HCEC 1CT (cell line): Measurements from ENCODE around the gene FAT1.
A peak's percentile ranks its signal among the peaks of the same experiment; 100 is the strongest.
"Not testable (repeated sequence)": the region's sequence is repeated elsewhere in the genome, so short reads cannot be mapped to it uniquely, and the experiment has no call there.

ENCODE experiments used
- DNase-seq: peaks from one replicate; pipeline ENCODE4 v3.0.0-alpha.2; 2017

The FAT1 gene

DNA sequence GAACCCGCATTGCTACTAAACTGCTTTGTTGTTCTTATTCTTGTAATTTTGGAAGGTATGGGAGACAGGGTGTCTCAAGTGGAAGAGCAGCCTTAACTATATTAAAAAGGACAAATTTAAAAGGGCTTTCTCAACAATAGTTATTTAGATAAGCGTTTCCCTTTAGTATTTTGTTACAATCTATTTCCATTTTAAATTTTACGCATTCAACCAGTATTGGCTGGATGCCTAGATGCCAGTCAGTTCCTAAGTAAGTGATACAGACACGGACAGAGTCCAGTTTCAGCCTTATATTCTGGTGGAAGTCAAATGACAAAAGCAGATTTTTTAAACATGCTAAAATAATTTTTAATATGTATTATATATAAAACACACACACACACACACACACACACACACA lies 28.3 kb downstream of the FAT1 start:
- DNase-seq: no peak

DNA sequence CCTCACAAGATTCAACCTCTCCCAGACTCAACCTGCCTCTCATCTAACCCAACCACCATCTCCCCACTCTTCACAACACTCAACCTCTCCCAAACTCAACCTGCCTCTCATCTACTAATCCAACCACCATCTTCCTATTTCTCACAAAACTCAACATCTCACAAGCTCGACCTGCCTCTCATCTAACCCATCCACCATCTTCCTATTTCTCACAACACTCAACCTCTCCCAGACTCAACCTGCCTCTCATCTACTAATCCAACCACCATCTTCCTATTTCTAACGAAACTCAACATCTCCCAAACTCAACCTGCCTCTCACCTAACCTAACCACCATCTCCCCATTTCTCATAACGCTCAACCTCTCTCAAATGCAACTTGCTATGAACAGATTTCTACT lies 29.8 kb downstream of the FAT1 start:
- DNase-seq: no peak

DNA sequence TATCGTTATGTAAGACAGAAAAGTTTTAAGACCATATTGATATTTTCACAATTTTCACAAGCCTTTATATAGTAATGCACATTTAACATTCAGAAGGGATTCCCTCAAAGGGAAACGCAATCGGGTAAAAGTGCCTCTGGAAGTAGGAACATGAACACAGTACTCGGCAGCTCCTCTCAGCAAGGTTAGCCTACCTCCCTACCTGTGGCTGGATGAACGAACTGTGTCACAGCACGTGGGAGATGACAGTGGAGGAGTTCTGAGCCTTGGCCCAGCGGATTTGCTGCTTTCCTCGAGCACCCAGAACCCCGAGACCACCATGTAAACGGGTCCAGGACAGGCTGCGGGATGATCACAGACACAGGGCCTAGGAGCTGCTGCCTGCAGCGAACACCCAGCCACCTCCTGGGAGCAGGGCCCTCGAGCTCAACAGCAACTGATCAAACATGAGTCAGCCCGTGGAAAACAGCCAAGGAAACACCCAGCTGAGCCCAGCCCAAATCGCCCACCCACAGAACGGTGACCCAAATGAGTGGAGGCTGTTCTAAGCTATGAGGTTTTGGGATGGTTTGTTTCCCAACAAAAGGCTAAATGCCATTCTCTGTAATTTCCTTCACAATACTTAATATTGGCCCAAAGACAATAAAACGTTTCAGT lies 30.4 kb downstream of the FAT1 start:
- DNase-seq: peak; percentile 61

DNA sequence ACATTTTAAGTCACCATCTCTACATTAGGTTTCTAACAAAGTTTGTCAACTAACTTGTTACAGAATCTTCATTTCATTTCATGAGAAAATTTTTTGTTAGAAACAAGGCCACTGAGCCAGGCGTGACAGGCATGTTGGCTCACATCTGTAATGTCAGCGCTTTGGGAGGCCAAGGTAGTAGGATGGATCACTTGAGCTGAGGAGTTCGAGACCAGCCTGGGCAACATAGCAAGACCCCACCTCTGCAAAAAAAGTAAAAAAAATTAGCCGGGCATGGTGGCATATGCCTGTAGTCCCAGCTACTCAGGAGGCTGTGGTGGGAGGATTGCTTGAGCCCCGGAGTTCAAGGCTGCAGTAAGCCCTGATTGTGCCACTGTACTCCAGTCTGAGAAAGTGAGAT lies 32.3 kb downstream of the FAT1 start:
- DNase-seq: no peak

DNA sequence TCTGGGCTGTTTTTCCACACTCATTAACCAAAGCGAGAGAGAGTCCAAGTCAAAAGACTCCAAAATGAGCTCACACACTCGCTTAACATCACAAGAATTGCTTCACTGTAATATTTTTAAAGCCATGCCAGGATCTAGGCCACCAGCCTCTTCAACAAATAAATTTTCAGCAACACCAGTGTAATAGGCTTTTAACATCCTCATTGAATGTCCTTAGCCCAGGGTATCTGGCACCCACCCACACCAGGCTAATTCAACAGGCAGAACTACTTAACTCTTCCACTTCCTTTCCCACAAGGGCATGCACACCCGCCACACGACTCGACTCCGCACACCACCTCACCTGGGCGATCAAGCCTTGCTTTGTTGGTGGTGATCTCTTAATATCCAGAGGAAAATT lies 34.2 kb downstream of the FAT1 start:
- no peak for DNase-seq

DNA sequence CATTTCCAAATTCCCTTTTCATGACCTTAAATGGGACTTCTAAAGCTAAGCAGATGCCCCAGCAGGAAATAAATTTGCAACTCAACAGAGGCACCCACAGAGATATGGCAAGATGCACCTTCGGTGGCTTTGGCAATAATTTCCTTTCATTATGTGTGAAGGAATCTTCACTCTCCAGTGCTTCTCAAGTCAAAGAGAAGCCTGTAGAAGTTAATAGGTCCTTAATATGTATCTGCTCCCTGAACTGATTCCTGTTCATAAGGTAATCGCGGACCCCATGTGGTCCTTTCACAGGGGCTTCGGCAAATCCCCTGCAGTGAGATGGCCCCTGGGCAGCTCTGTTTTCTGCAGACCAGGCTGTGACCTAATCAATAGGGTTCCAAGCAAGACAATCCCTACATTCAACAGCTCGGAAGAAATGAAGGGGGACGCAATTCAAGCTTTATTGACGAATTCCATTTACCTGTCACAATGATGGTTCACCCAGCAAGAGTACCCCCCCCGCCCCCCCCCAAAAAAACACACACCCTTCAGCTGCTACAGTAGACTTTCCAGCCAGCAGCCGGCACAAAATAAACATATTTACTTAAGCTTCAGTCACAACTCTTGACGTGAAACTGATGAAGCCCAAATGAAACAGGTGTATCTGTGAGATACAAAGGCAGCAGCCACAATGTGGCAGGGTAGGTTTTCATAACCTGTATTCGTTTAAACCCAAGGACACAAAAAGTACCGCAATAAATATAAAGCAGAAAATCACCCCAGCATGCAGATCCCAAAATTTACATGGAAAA lies 35.3 kb downstream of the FAT1 start:
- DNase-seq: no peak

DNA sequence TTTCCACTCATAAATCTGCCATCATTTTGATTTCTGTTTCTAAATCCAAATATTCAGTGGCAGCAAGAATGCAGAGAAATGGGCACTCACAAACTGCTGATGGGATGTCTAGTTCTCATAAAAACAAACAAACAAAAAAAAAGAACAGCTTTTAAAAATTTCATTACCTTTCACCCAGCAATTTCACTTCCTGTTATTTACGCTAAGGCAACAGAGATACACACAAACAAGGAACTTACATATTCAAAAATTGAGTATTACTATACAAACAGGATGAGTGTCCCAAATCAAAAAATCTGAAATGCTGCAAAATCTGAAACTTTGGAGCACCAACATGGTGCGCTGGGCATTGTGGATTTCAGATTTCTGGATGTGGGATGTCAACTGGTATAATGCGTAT lies 36.4 kb downstream of the FAT1 start:
- no peak for DNase-seq

DNA sequence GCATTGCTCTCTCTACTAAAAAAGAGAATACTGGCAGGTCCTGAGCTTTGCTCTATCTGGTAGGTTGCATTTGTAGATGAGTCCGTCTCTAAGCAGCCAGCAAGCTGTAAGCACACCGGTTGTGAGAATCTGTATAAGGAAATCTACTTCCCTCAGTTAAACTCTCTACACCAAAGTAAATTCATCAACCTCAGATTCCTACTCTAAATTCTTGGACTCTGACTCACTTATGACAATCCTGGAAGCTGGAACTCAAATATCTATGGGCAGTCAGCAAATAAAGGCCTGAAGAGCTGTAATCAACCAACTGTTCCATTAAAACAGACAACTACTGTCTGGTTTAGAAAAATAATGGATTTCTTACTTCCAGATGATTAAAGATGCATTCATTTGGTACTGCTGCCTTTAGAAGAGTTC lies 37.9 kb downstream of the FAT1 start:
- DNase-seq: peak; percentile 80

DNA sequence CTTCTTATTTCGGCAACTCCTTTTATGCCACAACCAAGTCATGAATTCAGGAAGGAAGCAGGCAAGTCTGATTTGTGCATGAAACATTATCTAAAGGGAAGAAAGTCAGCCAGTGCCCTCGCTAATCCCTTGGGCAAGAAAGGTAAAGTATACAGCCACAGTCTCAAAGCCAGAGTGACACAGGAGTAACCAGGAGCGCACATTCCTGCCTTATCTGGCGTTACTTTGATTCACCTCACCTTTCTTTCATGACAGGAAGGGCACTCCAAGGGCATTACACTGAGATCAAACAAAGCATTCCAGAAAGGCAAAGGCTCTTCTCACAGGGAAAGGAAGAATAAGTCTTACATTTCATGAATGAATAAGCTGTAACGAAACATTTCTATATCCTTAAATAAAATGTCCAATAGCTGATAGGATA lies 38.8 kb downstream of the FAT1 start:
- DNase-seq: no peak

DNA sequence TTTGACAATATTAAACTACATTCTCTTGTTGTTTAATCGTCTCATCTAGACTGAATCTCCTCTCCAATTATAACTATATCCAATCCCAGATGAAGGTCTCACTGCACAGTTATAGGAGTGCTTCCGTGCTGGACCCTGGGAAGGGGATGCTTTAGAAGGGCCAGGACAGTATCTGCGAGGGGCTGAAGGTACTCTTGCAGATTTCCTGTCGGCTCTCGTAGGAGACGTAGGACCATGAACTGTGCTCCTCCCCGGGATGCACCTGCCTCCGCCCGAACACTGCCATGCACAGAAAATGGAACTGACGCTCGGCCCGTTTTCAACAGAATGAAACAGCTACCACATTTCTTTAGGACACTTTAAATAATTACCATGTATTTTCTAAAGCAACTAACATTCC lies 39.4 kb downstream of the FAT1 start:
- DNase-seq: no peak

DNA sequence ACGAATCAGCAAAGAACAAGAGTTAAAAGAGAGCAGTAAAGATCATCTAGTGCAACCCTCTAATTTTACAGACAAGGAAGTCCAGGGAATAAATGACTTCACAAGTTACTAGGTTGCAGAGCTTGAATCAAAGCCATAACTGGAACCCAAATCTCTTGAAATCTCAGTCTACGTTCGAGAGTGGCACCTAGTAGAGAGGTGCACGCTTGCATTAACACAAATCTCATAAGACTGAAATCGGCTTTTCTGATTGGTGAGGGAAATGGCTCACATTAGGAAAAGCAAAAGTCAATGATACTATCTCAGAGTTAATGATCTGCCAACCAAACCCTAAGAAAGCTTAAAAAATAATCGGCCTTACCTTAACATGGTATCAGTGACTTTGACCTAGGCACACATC lies 43.0 kb downstream of the FAT1 start:
- no peak for DNase-seq

DNA sequence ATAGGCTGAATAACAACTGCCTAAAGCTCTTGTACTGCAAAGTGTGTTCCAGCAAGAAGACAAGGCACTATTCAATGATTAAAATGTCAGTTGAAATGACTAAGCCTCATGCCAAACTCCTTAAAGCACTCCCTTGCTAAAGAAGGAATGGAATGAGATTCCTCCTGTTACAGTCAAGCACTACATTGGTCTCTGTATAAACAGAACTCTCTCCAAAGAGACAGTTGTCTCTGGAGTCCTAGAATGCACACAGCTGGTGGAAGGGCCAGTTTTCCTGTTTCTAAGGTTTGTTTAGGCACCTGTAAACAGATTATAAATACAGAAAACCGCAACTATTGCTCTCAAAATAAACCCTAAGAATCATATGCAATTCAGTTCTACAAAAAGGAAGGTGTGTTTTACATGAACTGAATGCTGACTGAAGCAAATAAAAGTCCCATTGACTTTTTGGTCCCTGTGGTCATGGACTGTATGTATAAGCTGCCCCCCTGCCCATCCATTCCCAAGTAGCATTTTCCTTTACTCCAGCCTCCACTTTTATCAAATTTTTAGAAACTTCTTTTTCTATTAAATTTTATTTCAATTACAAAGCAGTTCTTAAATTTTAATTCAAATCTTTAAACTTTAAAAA lies 47.0 kb downstream of the FAT1 start:
- peak; percentile 77 for DNase-seq

DNA sequence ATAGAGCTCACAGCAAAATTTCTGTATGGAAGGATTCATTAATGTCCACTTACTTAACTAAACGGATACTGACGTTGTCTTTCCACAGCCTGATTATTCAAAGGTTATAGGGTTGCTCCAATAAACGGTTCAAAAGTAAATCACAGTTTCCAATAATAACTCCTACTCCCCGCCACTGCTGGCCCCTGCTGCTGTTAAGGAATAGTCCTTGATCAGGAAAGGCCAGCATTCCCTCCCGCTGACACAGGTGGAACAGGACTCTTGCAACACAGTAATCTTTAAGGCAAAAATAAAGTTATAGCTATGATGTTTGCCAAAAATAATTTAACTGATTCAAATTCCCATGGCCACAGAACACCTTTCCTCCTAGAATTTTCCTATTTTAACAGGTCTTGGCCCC lies 53.9 kb downstream of the FAT1 start:
- DNase-seq: no peak

DNA sequence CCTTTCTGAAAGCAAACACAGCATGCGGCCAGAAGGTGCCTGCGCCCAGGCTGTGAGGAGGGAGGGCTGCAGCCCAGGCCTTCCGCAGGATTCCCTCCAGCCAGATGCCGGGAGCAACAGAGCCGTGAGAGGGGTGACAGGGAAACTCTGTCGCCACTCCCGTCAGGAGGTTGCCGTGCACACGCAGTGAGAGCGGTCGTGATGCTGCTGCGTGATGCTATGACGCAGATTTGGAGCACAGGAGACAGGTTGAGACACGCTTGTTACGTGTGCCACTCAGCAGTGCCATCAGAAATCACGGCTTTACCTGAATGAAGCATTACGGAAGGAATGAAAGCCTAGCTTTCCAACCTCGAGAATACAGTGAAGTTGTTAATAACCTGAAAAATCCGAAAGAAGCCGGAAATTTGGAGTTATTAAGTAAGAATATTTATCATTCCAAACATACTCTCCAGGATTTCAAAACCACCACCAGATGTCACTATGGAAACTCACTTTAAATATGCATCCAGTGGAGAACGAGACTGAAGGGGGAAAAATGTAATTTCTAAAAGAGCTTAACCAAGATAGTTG lies 54.4 kb downstream of the FAT1 start:
- DNase-seq: peak; percentile 50

DNA sequence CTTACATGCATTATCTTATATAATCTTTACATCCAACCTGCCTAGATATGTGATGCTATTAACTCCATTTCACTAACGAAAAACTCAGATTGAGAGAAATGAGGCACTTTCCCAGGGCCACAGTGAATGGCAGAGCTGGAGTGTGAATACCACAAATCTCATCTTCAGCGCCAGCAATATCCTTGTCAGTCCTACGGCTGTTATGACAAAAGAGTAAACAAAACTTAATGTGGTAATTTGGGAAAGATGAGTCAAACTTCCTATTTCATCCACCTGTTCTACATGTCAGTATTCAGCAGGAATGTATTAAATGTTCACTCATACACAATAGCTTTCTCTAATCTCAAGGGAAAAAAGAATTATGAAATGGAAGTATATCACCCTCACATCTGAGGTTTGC lies 56.9 kb downstream of the FAT1 start:
- peak; percentile 16 for DNase-seq

DNA sequence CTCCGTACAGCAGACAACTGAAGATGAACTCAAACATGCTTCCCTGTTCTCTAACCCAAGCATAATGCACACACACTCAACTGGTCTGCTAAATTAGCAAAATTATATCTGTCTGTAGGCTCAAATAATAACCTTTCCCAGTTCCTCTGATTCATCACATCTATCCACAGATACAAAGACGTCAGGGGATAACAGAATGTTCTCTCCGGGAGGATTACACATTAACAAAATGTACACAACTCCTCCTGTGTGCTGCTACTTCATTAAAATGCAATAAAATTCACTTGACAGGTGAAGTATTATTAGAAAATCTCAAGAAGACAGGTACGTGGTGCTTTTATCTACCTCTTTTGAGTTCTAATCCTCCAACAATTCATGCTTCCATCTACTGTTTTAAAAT lies 57.4 kb downstream of the FAT1 start:
- DNase-seq: peak; percentile 3

DNA sequence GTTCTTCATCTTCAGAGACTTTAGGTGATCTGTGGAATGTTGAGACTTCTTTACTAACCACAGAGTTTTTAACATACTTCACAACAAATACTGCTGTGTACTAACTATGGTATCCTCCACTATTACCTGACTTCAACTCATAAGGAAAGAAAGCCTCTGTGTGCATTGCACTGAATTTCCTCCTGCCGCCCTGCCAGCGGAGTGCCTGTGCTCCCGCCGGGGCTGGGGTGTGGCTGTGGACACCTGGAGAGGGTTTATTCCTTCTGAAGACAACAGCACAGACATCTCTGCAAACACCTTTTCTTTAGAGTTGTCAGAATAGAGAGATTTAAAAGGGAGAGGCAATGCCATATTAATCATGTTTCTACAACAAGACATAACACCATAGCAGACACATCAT lies 63.3 kb downstream of the FAT1 start:
- no peak for DNase-seq

DNA sequence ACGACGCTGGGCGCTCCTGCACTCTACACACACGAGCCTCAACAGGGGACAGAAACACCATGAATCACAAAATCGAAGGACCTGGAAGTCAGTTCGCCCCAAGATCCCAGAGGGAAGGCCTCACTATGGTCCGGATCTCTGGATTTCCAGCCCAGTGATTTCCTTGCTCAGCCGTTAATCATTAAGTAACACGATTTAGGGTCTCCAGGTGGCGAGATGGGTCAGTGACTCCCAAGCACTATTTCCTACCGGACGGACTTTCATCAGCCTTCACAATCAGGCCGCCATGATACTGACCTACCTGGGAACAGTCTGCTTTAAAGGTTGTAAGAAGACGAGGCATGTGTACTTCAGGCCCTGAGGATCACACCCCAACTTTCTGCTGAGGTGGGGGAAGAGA lies 63.7 kb downstream of the FAT1 start:
- no peak for DNase-seq

DNA sequence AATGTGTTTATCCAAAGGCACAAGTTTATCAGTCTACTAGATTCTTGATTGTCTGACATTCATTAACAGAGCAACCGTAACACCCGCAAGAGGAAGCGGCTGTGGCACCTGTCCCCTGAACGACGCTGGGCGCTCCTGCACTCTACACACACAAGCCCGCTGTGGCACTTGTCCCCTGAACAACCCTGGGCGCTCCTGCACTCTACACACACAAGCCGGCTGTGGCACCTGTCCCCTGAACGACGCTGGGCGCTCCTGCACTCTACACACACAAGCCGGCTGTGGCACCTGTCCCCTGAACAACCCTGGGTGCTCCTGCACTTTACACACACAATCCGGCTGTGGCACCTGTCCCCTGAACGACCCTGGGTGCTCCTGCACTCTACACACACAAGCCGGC lies 64.2 kb downstream of the FAT1 start:
- not testable (repeated sequence) for DNase-seq

DNA sequence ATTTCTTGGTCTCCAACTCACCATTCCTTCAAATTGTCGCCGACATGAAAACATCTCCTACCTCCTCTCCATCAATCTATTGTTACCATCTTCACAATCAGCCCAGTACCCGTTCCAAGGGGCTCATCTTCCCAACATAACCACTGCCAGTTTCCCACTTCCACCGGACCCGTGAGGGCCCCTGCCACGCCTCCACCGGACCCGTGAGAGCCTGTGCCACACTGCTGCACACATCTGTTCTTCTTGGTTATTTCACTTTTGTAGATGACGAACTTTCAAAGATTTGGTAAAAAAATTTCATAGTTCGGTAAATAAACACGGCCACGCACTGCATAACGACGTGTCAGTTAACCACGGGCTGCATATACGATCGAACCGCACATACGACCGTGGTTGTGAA lies 65.0 kb downstream of the FAT1 start:
- DNase-seq: no peak

DNA sequence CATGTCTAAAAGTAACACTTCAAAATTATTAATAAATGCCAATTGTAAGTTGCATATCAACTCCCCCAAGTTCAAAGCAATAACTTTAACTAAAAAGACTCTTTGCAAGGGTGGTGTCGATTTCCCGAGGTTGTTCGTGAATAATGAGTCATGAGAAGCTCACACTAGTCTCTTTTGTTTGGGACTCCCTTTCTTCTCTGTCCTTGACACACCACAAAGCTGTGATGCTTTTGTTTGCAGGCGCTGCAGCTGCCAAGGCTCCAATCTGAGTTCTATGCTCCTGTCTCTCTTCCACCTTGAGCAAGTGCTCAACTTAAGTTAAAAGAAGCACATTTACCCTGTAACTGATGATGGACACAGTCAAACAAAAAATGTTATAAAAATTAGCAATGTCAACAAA lies 65.9 kb downstream of the FAT1 start:
- DNase-seq: no peak

DNA sequence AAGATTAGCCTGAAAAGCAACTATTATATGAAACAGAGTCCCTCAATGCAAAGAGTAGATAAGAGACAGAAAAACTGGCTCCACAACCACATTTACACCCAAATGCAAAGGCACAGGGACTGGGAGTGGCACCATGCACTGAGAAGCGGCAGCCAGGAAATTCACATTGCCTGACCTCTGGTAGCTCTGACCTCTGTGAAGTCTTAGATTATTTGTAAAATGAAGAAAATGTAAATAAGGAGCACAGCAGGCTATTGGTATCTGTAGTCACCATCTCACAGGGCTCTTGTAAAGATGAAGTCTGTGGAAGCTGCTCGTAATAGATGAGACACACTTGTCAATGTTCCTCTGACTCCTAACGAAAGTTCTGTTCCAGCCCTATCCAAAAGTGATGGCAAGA lies 69.7 kb downstream of the FAT1 start:
- DNase-seq: no peak

DNA sequence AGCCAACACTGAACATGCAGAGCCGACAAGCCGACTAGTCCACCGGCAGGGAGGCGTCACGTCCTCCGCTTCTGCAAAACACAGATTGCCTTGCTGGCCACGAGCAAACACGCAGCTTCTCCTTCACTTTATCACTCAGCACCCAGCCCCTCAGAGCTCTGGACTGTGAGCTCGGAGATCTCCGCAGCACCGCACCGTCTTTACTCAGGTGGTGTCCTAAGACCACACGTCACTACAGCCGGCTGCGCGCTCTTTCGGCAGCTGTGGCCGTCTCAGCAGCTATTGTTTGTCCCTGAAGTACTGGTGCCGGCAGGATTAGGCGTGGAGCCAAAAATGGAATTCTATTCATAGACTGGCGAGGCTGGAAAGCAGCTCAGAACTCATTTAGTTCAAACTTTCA lies 72.0 kb downstream of the FAT1 start:
- DNase-seq: no peak

DNA sequence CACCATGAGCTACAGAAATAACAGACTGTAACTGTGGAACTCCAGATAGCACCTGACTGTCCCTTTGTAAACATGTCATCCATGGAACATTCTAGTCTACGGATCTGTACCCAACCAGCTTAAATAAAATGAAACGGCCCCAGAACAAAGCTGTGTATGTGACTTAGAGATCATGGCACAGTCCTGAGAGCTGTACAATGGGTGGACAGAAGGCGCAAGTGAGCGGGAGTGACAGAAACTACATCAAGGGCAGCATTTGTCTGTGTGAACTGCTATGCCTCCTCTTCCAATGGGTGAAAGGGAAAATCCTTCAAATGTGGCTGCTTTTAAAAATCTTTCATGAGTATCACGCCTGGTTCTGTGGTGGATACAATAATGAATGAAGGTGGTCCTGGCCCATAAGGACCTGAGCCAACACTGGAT lies 72.5 kb downstream of the FAT1 start:
- DNase-seq: no peak
